ENCODE data around the gene SLC25A25.

The SLC25A25 gene

GRCh38 chr9:128153060-128153946 lies 85.3 kb downstream of the SLC25A25 start:
- Histone ChIP-seq H3K4me3 (ENCODE audit: low read depth, low read length) (no peak overlapping the region), H3K9me3 (ENCODE audit: control insufficient read depth, low read length) (no peaks in the 10 kb centered on the region), H3K27ac (no peak overlapping the region), H3K9ac (no peak overlapping the region), H3K36me3 (ENCODE audit: control insufficient read depth, insufficient read depth, low read length) (no peaks in the 10 kb centered on the region), H2AFZ (no peak overlapping the region), H3K4me2 (ENCODE audit: low read length) (no peak overlapping the region), H3K4me1 (no peaks in the 10 kb centered on the region), H3K79me2 (no peaks in the 10 kb centered on the region), H3K27me3 (ENCODE audit: control insufficient read depth, insufficient read depth, low read length) (no peaks in the 10 kb centered on the region)
- TF ChIP-seq CTCF (IDR thresholded peaks at IDR 0.05) = no peak

DNA sequence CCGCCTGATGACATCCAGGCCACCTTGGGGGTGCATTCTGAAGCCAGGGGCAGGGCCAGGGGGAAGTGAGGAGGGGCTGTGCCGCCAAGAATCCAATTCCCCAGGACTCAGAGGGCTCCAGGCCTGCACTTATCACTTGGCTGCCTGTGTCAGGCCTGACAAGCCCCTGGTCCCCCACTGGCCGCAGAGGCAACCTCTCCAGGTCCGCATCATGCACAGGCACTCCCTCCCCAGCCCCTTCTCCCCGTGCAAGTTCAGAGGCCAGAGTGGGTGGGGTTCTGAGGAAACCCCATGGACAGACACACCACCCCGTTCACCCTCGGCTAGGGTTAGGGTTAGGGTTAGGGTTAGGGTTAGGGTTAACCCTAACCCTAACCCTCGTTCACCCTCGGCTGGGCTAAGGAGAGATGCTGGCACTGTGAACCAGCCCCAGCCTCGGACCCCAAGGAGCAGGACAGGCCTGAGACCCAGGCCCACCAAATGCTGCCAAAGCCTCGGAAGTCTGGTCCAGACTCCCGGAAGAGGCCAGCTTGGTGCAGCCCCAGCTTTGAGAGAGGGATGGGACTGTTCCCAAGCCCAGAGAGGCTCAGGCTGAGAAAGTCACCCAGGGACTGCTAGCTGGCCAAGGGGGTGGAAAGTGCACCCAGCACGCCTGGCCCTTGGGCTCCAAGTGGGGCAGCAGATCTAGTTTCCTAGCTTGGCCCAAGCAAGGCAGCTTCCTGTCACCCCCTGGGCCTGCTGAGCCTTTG lies 86.1 kb downstream of the SLC25A25 start:
- Histone ChIP-seq H3K27ac (no peak overlapping the region), H2AFZ (no peak overlapping the region), H3K9ac (no peak overlapping the region), H3K36me3 (ENCODE audit: control insufficient read depth, insufficient read depth, low read length) (no peaks in the 10 kb centered on the region), H3K79me2 (no peaks in the 10 kb centered on the region), H3K27me3 (ENCODE audit: control insufficient read depth, insufficient read depth, low read length) (no peaks in the 10 kb centered on the region), H3K9me3 (ENCODE audit: control insufficient read depth, low read length) (no peaks in the 10 kb centered on the region), H3K4me3 (ENCODE audit: low read depth, low read length) (no peak overlapping the region), H3K4me2 (ENCODE audit: low read length) (no peak overlapping the region), H3K4me1 (no peaks in the 10 kb centered on the region)
- no peak for TF ChIP-seq CTCF (IDR thresholded peaks at IDR 0.05)

DNA sequence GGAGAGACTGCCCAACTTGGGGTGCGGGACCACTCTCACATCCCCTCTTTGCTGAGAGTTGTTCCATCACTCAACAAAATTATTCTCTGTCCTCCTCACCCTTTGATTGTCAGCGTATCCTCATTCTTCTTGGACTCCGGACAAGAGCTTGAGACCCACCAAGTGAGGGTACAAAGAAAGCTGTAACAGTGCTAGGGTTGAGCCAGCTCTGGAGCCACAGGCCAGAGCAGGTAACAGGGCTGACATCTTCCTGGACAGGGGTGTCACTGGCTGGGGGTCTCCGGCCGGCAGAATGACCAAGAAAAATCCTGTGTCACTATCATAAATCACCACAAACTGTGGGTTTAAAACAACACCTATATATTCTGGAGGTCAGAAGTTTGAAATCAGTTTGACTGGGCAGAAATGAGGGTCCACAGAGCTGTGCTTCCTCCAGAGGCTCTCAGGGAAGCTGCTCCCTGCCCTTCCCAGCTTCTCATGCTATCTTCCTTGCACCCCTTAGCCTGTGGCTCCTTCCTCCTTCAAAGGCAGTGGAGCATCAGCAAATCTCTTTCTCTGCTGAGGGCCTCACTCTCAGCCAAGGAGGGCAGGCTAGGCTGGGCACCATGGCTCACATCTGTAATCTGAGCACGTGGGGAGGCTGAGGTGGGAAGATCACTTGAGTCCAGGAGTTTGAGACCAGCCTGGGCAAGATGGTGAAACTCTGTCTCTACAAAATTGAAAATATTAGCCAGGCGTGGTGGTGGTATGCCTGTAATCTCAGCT lies 87.9 kb downstream of the SLC25A25 start:
- H2AFZ ChIP-seq = no peak overlapping the region
- no peaks in the 10 kb centered on the region for H3K79me2 ChIP-seq
- no peaks in the 10 kb centered on the region for H3K9me3 ChIP-seq (ENCODE audit: control insufficient read depth, low read length)
- H3K4me3 ChIP-seq (ENCODE audit: low read depth, low read length) = no peak overlapping the region
- no peak overlapping the region for H3K27ac ChIP-seq
- H3K36me3 ChIP-seq (ENCODE audit: control insufficient read depth, insufficient read depth, low read length) = no peaks in the 10 kb centered on the region
- H3K4me2 ChIP-seq (ENCODE audit: low read length) = no peak overlapping the region
- no peaks in the 10 kb centered on the region for H3K4me1 ChIP-seq
- no peak for TF ChIP-seq CTCF (IDR thresholded peaks at IDR 0.05)
- no peaks in the 10 kb centered on the region for H3K27me3 ChIP-seq (ENCODE audit: control insufficient read depth, insufficient read depth, low read length)
- no peak overlapping the region for H3K9ac ChIP-seq
